RCC 7860 (cell line): ENCODE data around the gene RBM28.

Experiments used
- DNase-seq: peaks from one replicate; pipeline ENCODE4 v3.0.0-alpha.2; 2015; ENCODE audit warnings: low spot score
- FAIRE-seq: peaks from 2 replicates; lab custom pipeline; 2012; peaks lifted over from hg19 to GRCh38; lab: Jason Lieb, UNC

Gene RBM28

GRCh38 chr7:128265156-128265905, 78.4 kb downstream of the RBM28 start:
- FAIRE-seq: no peak
- no peak for DNase-seq

GRCh38 chr7:128264477-128264876, 79.2 kb downstream of the RBM28 start:
- no peak for DNase-seq
- FAIRE-seq: no peak

DNA sequence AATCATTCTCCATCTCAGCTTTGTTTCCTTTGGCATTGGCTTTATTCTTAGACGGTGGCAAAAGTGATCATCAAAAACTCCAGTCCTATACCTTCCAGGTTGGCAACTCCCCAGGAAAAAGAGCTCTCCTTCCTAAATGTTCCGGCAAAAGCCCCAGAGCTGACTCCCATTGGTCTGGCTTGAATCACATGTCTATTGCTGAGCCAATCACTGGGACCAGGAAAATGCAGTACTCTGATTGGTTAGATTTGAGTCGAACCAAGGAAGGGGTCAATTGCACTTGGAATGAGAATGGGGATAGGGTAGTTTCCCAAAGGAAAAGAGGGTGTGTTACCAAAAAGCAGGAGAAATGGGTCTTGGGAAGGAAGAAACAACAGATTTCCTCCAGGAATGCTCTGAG, 80.3 kb downstream of the RBM28 start:
- no peak for FAIRE-seq

DNA sequence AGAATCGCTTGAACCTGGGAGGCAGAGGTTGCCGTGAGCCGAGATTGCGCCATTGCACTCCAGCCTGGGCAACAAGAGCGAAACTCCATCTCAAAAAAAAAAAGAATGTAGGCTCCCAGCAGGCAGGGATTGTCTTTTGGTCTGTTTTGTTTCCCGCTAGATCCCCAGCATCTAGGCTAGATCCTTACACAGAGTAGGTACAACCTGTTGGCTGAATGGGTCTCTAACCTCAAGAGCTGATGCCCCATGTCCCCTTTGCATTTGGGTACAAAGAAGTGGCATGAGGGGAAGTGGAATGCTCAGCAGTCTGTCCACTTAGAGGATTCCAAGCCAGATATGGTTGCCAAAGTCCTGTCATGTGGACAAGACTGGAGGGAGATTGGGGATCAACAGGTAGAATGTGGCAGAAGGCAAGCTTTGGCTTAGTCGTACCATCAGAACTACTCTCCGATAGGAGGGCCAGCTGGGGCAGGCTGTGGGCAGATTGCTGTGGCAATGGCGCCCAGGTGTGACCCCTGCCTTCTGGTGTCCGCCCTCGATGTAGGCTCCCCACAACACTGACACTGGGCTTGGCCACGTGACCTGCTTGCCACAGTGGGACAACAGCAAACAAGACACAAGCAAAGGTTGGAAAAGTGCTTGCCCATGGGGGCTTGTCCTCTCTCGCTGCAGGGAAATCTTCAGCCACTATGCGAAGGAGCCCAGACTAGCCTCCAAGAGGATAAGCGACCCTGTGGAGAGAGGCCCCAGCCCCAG, 81.3 kb downstream of the RBM28 start:
- no peak for FAIRE-seq
- no peak for DNase-seq

More for the DNA sequence above, 80.3 kb downstream of the RBM28 start:
- DNase-seq: no peak

DNA sequence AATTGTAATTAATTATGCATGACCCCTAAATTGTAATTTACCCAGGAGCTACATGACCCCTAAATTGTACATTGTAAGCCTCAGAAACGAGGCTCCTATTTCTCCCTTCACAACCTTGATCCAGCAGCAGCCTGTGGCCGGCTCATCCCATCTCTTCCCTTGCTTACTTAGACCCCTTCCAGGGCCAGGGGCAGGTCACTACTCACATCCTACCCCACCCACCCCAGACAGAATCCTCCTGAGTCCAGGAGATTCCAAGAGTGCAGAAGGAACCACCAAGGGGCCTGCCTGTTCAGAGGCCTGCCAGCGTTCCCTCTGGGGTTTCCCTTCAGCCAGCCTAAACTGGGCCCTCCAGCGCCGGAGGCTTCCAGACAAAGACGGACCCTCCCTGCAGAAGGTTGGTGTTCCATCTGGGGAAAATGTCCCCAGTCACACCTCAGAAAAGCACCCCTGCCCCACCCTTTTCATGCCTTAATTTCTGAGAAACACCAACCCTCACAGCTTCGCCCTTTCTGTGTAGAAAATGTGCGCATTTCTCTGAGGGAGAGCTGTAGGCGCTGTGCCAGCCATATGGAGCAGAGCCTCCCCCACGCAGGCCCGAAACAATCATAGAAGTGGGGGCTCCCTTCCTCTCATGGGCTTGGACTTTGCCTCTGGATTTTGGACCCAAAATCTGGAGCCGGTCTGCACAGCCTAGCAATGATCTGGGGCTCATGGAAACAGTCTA, 83.5 kb downstream of the RBM28 start:
- DNase-seq (no peak), FAIRE-seq (no peak)

GRCh38 chr7:128259131-128260061, 84.3 kb downstream of the RBM28 start:
- FAIRE-seq (no peak), DNase-seq (no peak)

GRCh38 chr7:128257458-128257857, 86.2 kb downstream of the RBM28 start:
- FAIRE-seq (no peak), DNase-seq (no peak)

DNA sequence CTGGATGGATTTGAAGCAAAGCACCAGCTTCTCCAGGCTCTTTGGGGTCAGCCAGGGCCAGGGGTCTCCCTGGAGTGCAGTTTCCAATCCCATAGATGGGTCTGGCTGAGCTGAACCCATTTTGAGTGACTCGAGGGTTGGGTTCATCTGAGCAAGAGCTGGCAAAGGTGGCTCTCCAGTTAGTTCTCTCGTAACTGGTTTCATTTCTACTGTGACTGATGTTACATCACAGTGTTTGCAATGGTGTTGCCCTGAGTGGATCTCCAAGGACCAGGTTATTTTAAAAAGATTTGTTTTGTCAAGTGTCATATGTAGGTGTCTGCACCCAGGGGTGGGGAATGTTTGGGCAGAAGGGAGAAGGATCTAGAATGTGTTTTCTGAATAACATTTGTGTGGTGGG, 88.4 kb downstream of the RBM28 start:
- DNase-seq (no peak), FAIRE-seq (no peak)

DNA sequence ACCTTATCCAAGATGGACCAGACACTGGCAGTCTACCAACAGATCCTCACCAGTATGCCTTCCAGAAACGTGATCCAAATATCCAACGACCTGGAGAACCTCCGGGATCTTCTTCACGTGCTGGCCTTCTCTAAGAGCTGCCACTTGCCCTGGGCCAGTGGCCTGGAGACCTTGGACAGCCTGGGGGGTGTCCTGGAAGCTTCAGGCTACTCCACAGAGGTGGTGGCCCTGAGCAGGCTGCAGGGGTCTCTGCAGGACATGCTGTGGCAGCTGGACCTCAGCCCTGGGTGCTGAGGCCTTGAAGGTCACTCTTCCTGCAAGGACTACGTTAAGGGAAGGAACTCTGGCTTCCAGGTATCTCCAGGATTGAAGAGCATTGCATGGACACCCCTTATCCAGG, 89.2 kb downstream of the RBM28 start:
- no peak for FAIRE-seq
- no peak for DNase-seq

GRCh38 chr7:128253701-128254100, 90.0 kb downstream of the RBM28 start:
- FAIRE-seq: no peak
- DNase-seq: no peak

GRCh38 chr7:128251337-128251736, 92.4 kb downstream of the RBM28 start:
- no peak for FAIRE-seq
- DNase-seq: no peak
